PC-3 (cell line): ENCODE measurements around the gene NFIX. TPM values are rescaled to one million over a fixed set of nuclear protein-coding genes. Genes with fewer than 3 reads are reported as not detected.

Experiments used
- ATAC-seq: fragments of 200-7000 bp; cut with Tn5 transposase; 2 replicates; pipeline ENCODE4 v1.9.1; 2020; ENCODE audit warnings: mild to moderate bottlenecking, moderate library complexity
- BruUV-seq: library from RNA; stranded (reverse); fragments of 400-500 nt; replicated peaks from 2 replicates; lab custom pipeline; 2021; lab: Mats Ljungman, UMichigan
- CTCF ChIA-PET: fragments of 300-600 bp; sonication (Branson Sonifier 250); formaldehyde crosslinking; loops from one replicate; lab custom pipeline; 2022; ENCODE audit warnings: antibody characterized with exemption; lab: Charles Lee
- POLR2A ChIA-PET: fragments of 300-600 bp; sonication (Branson Sonifier 250); formaldehyde crosslinking; loops from one replicate; lab custom pipeline; 2022; ENCODE audit warnings: antibody characterized with exemption; ENCODE audit not compliant: unreplicated experiment; lab: Charles Lee
- DNase-seq: peaks from one replicate; pipeline ENCODE4 v3.0.0-alpha.2; 2015
- H2AFZ ChIP-seq: fragments of 300-600 bp; sonication (generic); 2 replicates; pipeline ENCODE4 v1.6.0; 2016; ENCODE audit warnings: antibody characterized with exemption, low read length
- H3F3A ChIP-seq: fragments of 300-600 bp; sonication (generic); one replicate; pipeline ENCODE4 v1.6.0; 2017; ENCODE audit warnings: antibody characterized with exemption, low read length, control low read depth, mild to moderate bottlenecking; ENCODE audit not compliant: unreplicated experiment
- H3K27ac ChIP-seq: fragments of 300-600 bp; sonication (generic); 2 replicates; pipeline ENCODE4 v1.5.1; 2016; ENCODE audit warnings: mild to moderate bottlenecking, low read length
- H3K27me3 ChIP-seq: fragments of 300-600 bp; sonication (generic); 2 replicates; pipeline ENCODE4 v1.6.1; 2016; ENCODE audit warnings: low read length, mixed read lengths
- H3K36me3 ChIP-seq: fragments of 300-600 bp; sonication (generic); 2 replicates; pipeline ENCODE4 v1.6.1; 2016; ENCODE audit warnings: low read depth, mixed run types, low read length, mixed read lengths
- H3K4me1 ChIP-seq: fragments of 300-600 bp; sonication (generic); 2 replicates; pipeline ENCODE4 v1.5.1; 2016; ENCODE audit warnings: low read length; ENCODE audit not compliant: insufficient read depth
- H3K4me2 ChIP-seq: fragments of 300-600 bp; sonication (generic); 2 replicates; pipeline ENCODE4 v1.6.0; 2016; ENCODE audit warnings: low read length
- H3K4me3 ChIP-seq: fragments of 300-600 bp; sonication (generic); 2 replicates; pipeline ENCODE4 v1.5.1; 2016; ENCODE audit warnings: mild to moderate bottlenecking, low read length, mixed read lengths
- H3K79me2 ChIP-seq: fragments of 300-600 bp; sonication (generic); 2 replicates; pipeline ENCODE4 v1.6.1; 2017; ENCODE audit warnings: low read length, mixed read lengths
- H3K9ac ChIP-seq: fragments of 300-600 bp; sonication (generic); 2 replicates; pipeline ENCODE4 v1.6.0; 2016; ENCODE audit warnings: mild to moderate bottlenecking, low read length
- H3K9me2 ChIP-seq: fragments of 300-600 bp; sonication (generic); replicated peaks from 2 replicates; pipeline ENCODE4 v1.6.1; 2016; ENCODE audit warnings: mixed run types, low read length, mixed read lengths
- H3K9me3 ChIP-seq: fragments of 300-600 bp; sonication (generic); 2 replicates; pipeline ENCODE4 v1.6.1; 2016; ENCODE audit warnings: low read length, mixed read lengths
- H4K20me1 ChIP-seq: fragments of 300-600 bp; sonication (generic); 2 replicates; pipeline ENCODE4 v1.6.1; 2016; ENCODE audit warnings: low read length, mixed read lengths
- CTCF ChIP-seq: fragments of 300-600 bp; sonication (generic); conservative IDR thresholded peaks from 2 replicates; pipeline ENCODE4 v1.5.1; 2017; ENCODE audit warnings: antibody characterized with exemption, low read depth, mild to moderate bottlenecking, low read length
- EZH2 ChIP-seq: fragments of 300-600 bp; sonication (generic); IDR thresholded peaks from one replicate; pipeline ENCODE4 v1.6.1; 2017; ENCODE audit warnings: antibody characterized with exemption, mild to moderate bottlenecking, low read length; ENCODE audit not compliant: unreplicated experiment
- EZH2phosphoT487 ChIP-seq: fragments of 300-600 bp; sonication (generic); IDR thresholded peaks from 2 replicates; pipeline ENCODE4 v1.6.1; 2018; ENCODE audit warnings: mild to moderate bottlenecking, antibody characterized with exemption, low read length, borderline replicate concordance
- intact Hi-C: fragments of 100-400 bp; cut with micrococcal nuclease; formaldehyde crosslinking; loops from 2 replicates; pipeline ENCODE4 v1.9.0; 2023
- total RNA-seq: library from RNA; depleted of rRNA; stranded (reverse); fragments of >200 nt; gene quantifications from 2 replicates; pipeline ENCODE4 v1.2.3, GENCODE V29; 2014

The NFIX gene
- total RNA-seq, 1 experiment from 2014 or later = 43.3 TPM

- Histone ChIP-seq H3K79me2 (peaks cover 46% of the 10 kb centered on the region), H4K20me1 (no peaks in the 10 kb centered on the region), H3K9me3 (no peaks in the 10 kb centered on the region), H3K9me2 (no peaks in the 10 kb centered on the region), H3K36me3 (no peaks in the 10 kb centered on the region), H3K9ac (no peak overlapping the region), H2AFZ (no peak overlapping the region), H3K4me2 (no peak overlapping the region), H3K4me1 (peaks cover 14% of the 10 kb centered on the region), H3K27me3 (no peaks in the 10 kb centered on the region), H3F3A (no peaks in the 10 kb centered on the region), H3K4me3 (no peak overlapping the region), H3K27ac (no peak overlapping the region)
- BruUV-seq = no TSS peak
- intact Hi-C loops = no loop called here
- CTCF ChIA-PET = no interaction called here
- POLR2A ChIA-PET = no interaction called here
- no peak for DNase-seq
- ATAC-seq = no peak
- no peak for TF ChIP-seq EZH2
- no peak for TF ChIP-seq CTCF
- TF ChIP-seq EZH2phosphoT487 = no peak
Observed at GRCh38 chr19:13063461-13064091, 68.3 kb downstream of the NFIX start.

GRCh38 chr19:13064092-13064489 is 68.8 kb downstream of the NFIX start:
- no peaks in the 10 kb centered on the region for H3F3A ChIP-seq
- no peak overlapping the region for H2AFZ ChIP-seq
- ChIA-PET CTCF (no interaction called here), POLR2A (no interaction called here)
- no peaks in the 10 kb centered on the region for H4K20me1 ChIP-seq
- intact Hi-C loops = no loop called here
- H3K27me3 ChIP-seq = no peaks in the 10 kb centered on the region
- no peak for DNase-seq
- no TSS peak for BruUV-seq
- H3K4me1 ChIP-seq = peaks cover 14% of the 10 kb centered on the region
- TF ChIP-seq EZH2 (no peak), EZH2phosphoT487 (no peak), CTCF (no peak)
- no peaks in the 10 kb centered on the region for H3K9me2 ChIP-seq
- H3K4me2 ChIP-seq = no peak overlapping the region
- H3K4me3 ChIP-seq = no peak overlapping the region
- H3K79me2 ChIP-seq = peaks cover 44% of the 10 kb centered on the region
- ATAC-seq = no peak
- no peak overlapping the region for H3K27ac ChIP-seq
- H3K9me3 ChIP-seq = no peaks in the 10 kb centered on the region
- no peak overlapping the region for H3K9ac ChIP-seq
- H3K36me3 ChIP-seq = no peaks in the 10 kb centered on the region

- TF ChIP-seq EZH2phosphoT487 (no peak), EZH2 (no peak), CTCF (no peak)
- H3K9ac ChIP-seq = no peak overlapping the region
- H3K4me3 ChIP-seq = no peak overlapping the region
- H3F3A ChIP-seq = no peaks in the 10 kb centered on the region
- peaks cover 30% of the 10 kb centered on the region for H3K79me2 ChIP-seq
- H3K27ac ChIP-seq = no peak overlapping the region
- intact Hi-C loops = no loop called here
- H3K4me2 ChIP-seq = no peak overlapping the region
- H2AFZ ChIP-seq = no peak overlapping the region
- DNase-seq (no peak), ATAC-seq (no peak)
- no peaks in the 10 kb centered on the region for H3K36me3 ChIP-seq
- no peaks in the 10 kb centered on the region for H4K20me1 ChIP-seq
- ChIA-PET POLR2A (no interaction called here), CTCF (no interaction called here)
- no TSS peak for BruUV-seq
- H3K9me3 ChIP-seq = no peaks in the 10 kb centered on the region
- no peaks in the 10 kb centered on the region for H3K9me2 ChIP-seq
- H3K4me1 ChIP-seq = peaks cover under 1% of the 10 kb centered on the region; the same call in 1 of the 2 replicates
- no peaks in the 10 kb centered on the region for H3K27me3 ChIP-seq
Observed at GRCh38 chr19:13066226-13066625, 71.0 kb downstream of the NFIX start.
